B cell (primary cell): ENCODE measurements around the gene CC2D2B.

ENCODE experiments used
- EZH2 ChIP-seq: IDR thresholded peaks from 2 replicates; pipeline ENCODE4 v1.6.1; 2012; ENCODE audit warnings: borderline replicate concordance, low read depth, mild to moderate bottlenecking, moderate library complexity, low read length; ENCODE audit not compliant: insufficient read depth, poor library complexity, severe bottlenecking
- TF ChIP-seq, protein P1 (sequence below): fragments of 200-600 bp; IDR thresholded peaks from one replicate; pipeline ENCODE4 v1.8.0; 2022; ENCODE audit warnings: antibody characterized with exemption, mild to moderate bottlenecking

GRCh38 chr10:95860166-95860940, 47.4 kb upstream of the CC2D2B start:
- TF ChIP-seq, protein P1, sequence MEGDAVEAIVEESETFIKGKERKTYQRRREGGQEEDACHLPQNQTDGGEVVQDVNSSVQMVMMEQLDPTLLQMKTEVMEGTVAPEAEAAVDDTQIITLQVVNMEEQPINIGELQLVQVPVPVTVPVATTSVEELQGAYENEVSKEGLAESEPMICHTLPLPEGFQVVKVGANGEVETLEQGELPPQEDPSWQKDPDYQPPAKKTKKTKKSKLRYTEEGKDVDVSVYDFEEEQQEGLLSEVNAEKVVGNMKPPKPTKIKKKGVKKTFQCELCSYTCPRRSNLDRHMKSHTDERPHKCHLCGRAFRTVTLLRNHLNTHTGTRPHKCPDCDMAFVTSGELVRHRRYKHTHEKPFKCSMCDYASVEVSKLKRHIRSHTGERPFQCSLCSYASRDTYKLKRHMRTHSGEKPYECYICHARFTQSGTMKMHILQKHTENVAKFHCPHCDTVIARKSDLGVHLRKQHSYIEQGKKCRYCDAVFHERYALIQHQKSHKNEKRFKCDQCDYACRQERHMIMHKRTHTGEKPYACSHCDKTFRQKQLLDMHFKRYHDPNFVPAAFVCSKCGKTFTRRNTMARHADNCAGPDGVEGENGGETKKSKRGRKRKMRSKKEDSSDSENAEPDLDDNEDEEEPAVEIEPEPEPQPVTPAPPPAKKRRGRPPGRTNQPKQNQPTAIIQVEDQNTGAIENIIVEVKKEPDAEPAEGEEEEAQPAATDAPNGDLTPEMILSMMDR = no peak
- TF ChIP-seq EZH2 = no peak
